Measurements from ENCODE around the gene MDN1. TPM values are rescaled to one million over a fixed set of nuclear protein-coding genes. Genes with fewer than 3 reads are reported as not detected.

MDN1 gene
- total RNA-seq, 1 donor from 2014 or later: 22.9 TPM

- H3K4me3 ChIP-seq: no peak overlapping the region
- H3K4me1 ChIP-seq: no peaks in the 10 kb centered on the region
- H3K36me3 ChIP-seq: peaks cover 83% of the 10 kb centered on the region
Measured at GRCh38 chr6:89781070-89782034, 38.2 kb downstream of the MDN1 start.

DNA sequence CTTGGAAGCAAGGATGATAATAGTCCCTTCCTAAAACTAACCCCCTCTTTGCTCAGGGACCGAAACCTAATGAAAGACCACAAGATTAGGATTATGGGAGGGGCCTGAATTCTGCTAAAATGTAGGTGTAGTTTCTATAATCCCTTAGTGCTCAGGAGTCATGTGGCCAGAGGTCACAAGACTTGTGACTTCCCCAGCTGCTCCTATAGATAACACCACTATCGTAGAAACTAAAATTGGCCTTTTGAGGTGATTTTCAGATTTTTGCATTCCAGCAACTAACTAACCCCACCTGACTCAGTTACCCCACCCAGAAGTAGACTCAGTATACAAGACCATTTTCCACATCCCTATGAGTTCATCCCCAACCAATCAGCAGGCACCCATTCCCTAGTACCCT, 42.1 kb downstream of the MDN1 start:
- peaks cover 82% of the 10 kb centered on the region for H3K36me3 ChIP-seq
- no peaks in the 10 kb centered on the region for H3K4me1 ChIP-seq

More at GRCh38 chr6:89781070-89782034, 38.2 kb downstream of the MDN1 start:
- intact Hi-C loops (cut with micrococcal nuclease): no loop called here
- Histone ChIP-seq H3K27ac (replicated peaks) (no peak overlapping the region), H3K9me3 (replicated peaks) (peaks cover 9% of the 10 kb centered on the region), H3K27me3 (ENCODE audit: low read depth) (no peaks in the 10 kb centered on the region)
- TF ChIP-seq, protein P1, sequence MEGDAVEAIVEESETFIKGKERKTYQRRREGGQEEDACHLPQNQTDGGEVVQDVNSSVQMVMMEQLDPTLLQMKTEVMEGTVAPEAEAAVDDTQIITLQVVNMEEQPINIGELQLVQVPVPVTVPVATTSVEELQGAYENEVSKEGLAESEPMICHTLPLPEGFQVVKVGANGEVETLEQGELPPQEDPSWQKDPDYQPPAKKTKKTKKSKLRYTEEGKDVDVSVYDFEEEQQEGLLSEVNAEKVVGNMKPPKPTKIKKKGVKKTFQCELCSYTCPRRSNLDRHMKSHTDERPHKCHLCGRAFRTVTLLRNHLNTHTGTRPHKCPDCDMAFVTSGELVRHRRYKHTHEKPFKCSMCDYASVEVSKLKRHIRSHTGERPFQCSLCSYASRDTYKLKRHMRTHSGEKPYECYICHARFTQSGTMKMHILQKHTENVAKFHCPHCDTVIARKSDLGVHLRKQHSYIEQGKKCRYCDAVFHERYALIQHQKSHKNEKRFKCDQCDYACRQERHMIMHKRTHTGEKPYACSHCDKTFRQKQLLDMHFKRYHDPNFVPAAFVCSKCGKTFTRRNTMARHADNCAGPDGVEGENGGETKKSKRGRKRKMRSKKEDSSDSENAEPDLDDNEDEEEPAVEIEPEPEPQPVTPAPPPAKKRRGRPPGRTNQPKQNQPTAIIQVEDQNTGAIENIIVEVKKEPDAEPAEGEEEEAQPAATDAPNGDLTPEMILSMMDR (IDR thresholded peaks at IDR 0.05; ENCODE audit: borderline replicate concordance): no peak
- DNase-seq: no peak

DNA sequence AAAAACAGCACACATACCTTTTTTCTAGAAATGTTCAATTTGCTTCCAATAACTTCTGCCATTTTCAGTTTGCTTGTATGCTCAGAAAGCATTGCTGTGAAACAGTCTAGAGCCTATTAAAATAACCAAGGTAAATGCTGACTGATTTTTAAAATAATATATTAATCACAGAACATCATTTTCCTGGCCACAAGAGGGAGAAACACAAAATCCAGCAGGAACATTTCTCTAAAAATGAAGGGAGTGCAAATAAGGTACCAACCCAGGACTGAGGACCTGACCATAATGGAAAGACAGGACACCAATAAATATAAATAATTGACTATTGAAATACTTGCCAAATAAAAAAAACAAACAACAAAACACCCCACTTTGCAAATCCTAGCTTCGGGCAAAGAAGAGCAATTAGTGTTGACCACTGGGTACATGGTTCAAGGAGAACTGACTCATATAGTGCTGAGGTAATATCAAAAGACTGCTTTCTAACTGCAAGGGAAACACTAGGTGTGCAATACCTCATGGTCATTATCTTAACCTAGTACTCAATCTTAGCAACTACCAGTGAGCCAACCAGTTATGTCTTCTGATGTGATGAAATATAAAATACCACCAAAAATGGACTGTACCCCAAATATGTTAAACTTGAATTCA, 42.9 kb downstream of the MDN1 start:
- intact Hi-C loops (cut with micrococcal nuclease): no loop called here

More for the DNA sequence above, 42.1 kb downstream of the MDN1 start:
- H3K27ac ChIP-seq (replicated peaks): no peak overlapping the region
- TF ChIP-seq, protein P1 (IDR thresholded peaks at IDR 0.05; ENCODE audit: borderline replicate concordance): no peak
- no peaks in the 10 kb centered on the region for H3K9me3 ChIP-seq (replicated peaks)
- H3K27me3 ChIP-seq (ENCODE audit: low read depth): no peaks in the 10 kb centered on the region
- H3K4me3 ChIP-seq: no peak overlapping the region
- no peak for DNase-seq
- intact Hi-C loops (cut with micrococcal nuclease): no loop called here

GRCh38 chr6:89775150-89775549, 44.4 kb downstream of the MDN1 start:
- TF ChIP-seq, protein P1 (IDR thresholded peaks at IDR 0.05; ENCODE audit: borderline replicate concordance): no peak
- Histone ChIP-seq H3K36me3 (peaks cover 82% of the 10 kb centered on the region), H3K4me1 (no peaks in the 10 kb centered on the region), H3K27ac (replicated peaks) (no peak overlapping the region), H3K4me3 (no peak overlapping the region), H3K27me3 (ENCODE audit: low read depth) (no peaks in the 10 kb centered on the region), H3K9me3 (replicated peaks) (no peaks in the 10 kb centered on the region)
- intact Hi-C loops (cut with micrococcal nuclease): no loop called here
- no peak for DNase-seq

More for the DNA sequence above, 42.9 kb downstream of the MDN1 start:
- Histone ChIP-seq H3K27ac (replicated peaks) (no peak overlapping the region), H3K27me3 (ENCODE audit: low read depth) (no peaks in the 10 kb centered on the region), H3K4me3 (no peak overlapping the region), H3K9me3 (replicated peaks) (no peaks in the 10 kb centered on the region), H3K36me3 (peaks cover 82% of the 10 kb centered on the region), H3K4me1 (no peaks in the 10 kb centered on the region)
- DNase-seq: no peak
- TF ChIP-seq, protein P1 (IDR thresholded peaks at IDR 0.05; ENCODE audit: borderline replicate concordance): no peak

DNA sequence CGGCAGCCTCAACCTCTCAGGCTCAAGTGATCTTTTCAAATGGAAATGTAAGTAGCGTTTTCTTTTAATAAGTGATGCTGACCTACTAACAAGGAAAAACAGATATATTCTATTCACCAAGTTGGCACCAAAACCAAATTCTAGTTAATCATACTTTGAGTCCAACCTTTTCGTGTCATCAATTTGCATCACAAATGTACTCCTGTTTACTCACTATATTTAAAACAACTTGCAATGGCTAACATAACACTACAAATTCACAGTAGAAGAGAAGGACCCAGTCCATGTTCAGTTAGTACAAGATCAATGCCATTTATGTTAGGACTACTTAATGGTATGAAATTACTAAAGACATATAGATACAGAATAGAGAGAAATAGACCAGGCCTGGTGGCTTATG, 50.0 kb downstream of the MDN1 start:
- H3K4me1 ChIP-seq: no peaks in the 10 kb centered on the region
- TF ChIP-seq, protein P1 (IDR thresholded peaks at IDR 0.05; ENCODE audit: borderline replicate concordance): no peak
- H3K36me3 ChIP-seq: peaks cover 94% of the 10 kb centered on the region
- H3K27me3 ChIP-seq (ENCODE audit: low read depth): no peaks in the 10 kb centered on the region
- H3K9me3 ChIP-seq (replicated peaks): no peaks in the 10 kb centered on the region
- no peak for DNase-seq
- no peak overlapping the region for H3K27ac ChIP-seq (replicated peaks)
- H3K4me3 ChIP-seq: no peak overlapping the region
- intact Hi-C loops (cut with micrococcal nuclease): no loop called here
